ENCODE measurements around the gene OR6N2. TPM values are rescaled to one million over a fixed set of nuclear protein-coding genes. Genes with fewer than 3 reads are reported as not detected.

Gene OR6N2
- 0.72 TPM for total RNA-seq
- long read RNA-seq: 0 reads

DNA sequence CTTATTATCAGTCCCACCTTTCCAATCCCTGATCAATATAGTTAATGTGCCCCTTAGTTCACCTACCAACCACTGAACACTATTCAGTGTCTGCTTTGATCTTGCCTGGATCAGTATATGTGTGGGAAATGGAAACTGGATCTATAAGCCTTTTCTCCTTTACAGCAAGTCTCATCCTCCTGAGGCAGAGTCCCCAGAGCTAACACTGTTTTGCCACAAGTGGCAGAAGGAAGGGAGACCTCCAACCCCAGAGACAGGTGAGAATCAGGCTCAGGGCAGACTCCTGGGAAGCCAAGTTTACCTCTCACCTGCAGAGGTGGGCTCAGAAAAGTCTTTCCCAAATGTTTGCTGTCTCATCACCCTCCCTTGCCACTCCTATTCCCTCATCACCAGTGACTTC is at the start of gene OR6N2:
Gene OR6N2 (minus strand): TSS at position 101 of the 400 bp plus-strand sequence. CDS start 3,569 bp downstream, outside the sequence.
- Histone ChIP-seq H3K4me3 (no peak within 1 kb of the TSS), H3K36me3 (no peaks in the 10 kb centered on the region), H3K27ac (no peak within 1 kb of the TSS), H3K9me3 (no peaks in the 10 kb centered on the region), H3K27me3 (no peaks in the 10 kb centered on the region), H3K4me1 (no peaks in the 10 kb centered on the region)
- no peak for ATAC-seq
- no peak for DNase-seq
- no peak for TF ChIP-seq CTCF (IDR thresholded peaks at IDR 0.05)
- intact Hi-C loops (cut with DNase I): no loop called here

DNA sequence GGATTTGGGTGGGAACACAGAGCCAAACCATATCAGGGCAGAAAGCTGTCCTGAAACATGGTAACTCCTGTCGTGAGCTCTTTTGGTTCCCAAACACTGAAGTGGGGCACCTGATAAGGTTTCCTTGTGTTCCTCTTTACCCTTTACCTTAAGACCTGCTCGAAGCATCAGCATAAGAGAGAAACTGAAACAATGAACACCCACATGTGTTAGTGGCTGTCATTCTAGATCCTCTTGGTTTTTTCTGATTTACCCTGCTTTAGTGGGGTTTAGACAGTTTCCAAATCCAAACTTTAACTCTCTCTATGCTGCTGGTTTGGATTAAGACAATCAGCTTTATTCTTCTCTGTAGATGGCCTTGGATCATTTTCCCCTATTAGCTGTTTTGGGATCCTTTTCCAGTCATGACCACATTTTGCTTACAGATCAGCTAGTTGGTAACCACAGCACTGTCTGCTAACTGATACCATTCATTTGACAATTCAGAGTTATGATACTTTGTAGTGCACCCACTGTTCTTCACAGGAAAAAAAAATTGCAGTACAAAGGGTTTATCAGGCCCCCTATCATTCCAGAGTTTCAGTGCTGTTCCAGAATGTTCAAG is 49.2 kb upstream of the OR6N2 start:
- peak overlapping the region; percentile 51 for H3K27ac ChIP-seq
- intact Hi-C loops (cut with DNase I): no loop called here
- no peaks in the 10 kb centered on the region for H3K9me3 ChIP-seq
- H3K4me3 ChIP-seq: no peak overlapping the region
- no peaks in the 10 kb centered on the region for H3K36me3 ChIP-seq
- TF ChIP-seq CTCF (IDR thresholded peaks at IDR 0.05): no peak
- ATAC-seq: no peak
- no peaks in the 10 kb centered on the region for H3K27me3 ChIP-seq
- H3K4me1 ChIP-seq: no peaks in the 10 kb centered on the region
- DNase-seq: no peak

DNA sequence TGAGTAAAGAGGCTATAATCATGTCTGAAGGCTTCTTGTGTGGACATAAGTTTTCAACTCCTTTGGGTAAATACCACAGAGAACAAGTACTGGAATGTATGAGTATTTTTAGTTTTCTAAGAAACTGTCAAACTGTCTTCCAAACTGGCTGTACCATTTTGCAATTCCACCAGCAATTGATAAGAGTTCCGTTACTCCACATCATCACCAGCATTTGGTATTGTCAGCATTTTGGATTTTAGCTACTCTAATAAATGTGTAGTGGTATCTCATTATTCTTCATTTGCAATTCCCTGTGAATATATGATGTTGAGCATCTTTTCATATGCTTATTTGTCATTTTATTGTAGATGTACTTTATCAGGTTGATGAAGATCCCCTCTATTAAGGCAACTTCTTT is 40.7 kb upstream of the OR6N2 start:
- ATAC-seq (no peak), DNase-seq (no peak)
- no peak overlapping the region for H3K27ac ChIP-seq
- TF ChIP-seq CTCF (IDR thresholded peaks at IDR 0.05): no peak
- no peaks in the 10 kb centered on the region for H3K9me3 ChIP-seq
- H3K4me1 ChIP-seq: no peaks in the 10 kb centered on the region
- no peaks in the 10 kb centered on the region for H3K36me3 ChIP-seq
- H3K4me3 ChIP-seq: no peak overlapping the region
- H3K27me3 ChIP-seq: no peaks in the 10 kb centered on the region
- intact Hi-C loops (cut with DNase I): no loop called here

DNA sequence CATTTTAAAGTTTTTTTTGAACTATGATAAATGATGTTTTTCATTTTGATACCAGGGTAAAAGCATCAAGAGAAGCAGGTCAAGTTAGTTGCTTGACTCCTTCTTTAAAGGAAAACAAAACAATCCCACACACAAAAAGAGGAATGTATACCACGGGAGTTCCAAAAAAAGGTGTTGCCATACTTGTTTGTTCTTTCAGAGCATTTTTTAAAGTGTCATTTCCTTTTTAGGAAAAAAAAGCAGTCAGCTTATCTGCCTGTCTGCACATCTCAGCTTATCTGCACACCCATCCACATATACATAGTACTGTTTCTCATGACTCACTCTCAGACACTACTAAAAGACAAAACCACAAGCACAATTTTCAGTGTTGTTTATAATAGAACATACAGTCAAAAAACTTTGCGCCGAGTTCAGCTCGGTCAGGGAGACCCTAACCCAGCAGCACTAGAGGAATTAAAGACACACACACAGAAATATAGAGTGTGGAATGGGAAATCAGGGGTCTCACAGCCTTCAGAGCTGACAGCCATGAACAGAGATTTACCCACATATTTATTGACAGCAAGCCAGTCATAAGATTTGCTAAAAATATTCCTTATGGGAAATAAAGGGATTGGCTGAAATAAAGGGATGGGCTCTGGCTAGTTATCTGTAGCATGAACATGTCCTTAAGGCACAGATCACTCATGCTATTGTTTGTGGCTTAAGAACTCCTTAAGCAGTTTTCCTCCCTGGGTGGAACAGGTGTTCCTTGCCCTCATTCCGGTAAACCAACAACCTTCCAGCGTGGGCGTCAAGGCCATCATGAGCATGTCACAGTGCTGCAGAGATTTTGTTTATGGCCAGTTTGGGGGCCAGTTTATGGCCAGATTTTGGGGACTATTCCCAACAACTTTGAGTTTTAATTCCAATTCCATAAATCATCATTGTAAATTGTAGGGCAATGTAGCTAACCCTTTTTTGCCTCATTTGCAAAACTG is 38.7 kb upstream of the OR6N2 start:
- H3K27ac ChIP-seq: no peak overlapping the region
- no peak for DNase-seq
- TF ChIP-seq CTCF (IDR thresholded peaks at IDR 0.05): no peak

GRCh38 chr1:158818975-158819431 is 38.0 kb upstream of the OR6N2 start:
- H3K27ac ChIP-seq: no peak overlapping the region
- no peaks in the 10 kb centered on the region for H3K9me3 ChIP-seq
- ATAC-seq (peak; percentile 9), DNase-seq (no peak)
- no peaks in the 10 kb centered on the region for H3K36me3 ChIP-seq
- no peaks in the 10 kb centered on the region for H3K4me1 ChIP-seq
- no peak for TF ChIP-seq CTCF (IDR thresholded peaks at IDR 0.05)
- no peak overlapping the region for H3K4me3 ChIP-seq
- intact Hi-C loops (cut with DNase I): no loop called here
- H3K27me3 ChIP-seq: no peaks in the 10 kb centered on the region

More for the DNA sequence above, 38.7 kb upstream of the OR6N2 start:
- intact Hi-C loops (cut with DNase I): no loop called here
- H3K9me3 ChIP-seq: no peaks in the 10 kb centered on the region
- peak; percentile 43 for ATAC-seq
- H3K36me3 ChIP-seq: no peaks in the 10 kb centered on the region
- H3K4me1 ChIP-seq: no peaks in the 10 kb centered on the region
- no peaks in the 10 kb centered on the region for H3K27me3 ChIP-seq
- H3K4me3 ChIP-seq: no peak overlapping the region

Measured in upper lobe of right lung (tissue), 1 donor.